K562 (cell line): Measurements from ENCODE around the gene CTRL. TPM values are rescaled to one million over a fixed set of nuclear protein-coding genes. Genes with fewer than 3 reads are reported as not detected.
A peak's percentile ranks its signal among the peaks of the same experiment; 100 is the strongest.

ENCODE experiments used
- BDP1 ChIP-seq: IDR thresholded peaks from 3 replicates; pipeline ENCODE4 v1.6.1; 2011; ENCODE audit not compliant: insufficient read length, insufficient read depth
- DACH1 ChIP-seq: fragments of 450-650 bp; IDR thresholded peaks from 2 replicates; pipeline ENCODE4 v1.6.1; 2018; ENCODE audit not compliant: partially characterized antibody
- DDX20 ChIP-seq: fragments of 450-650 bp; IDR thresholded peaks from 2 replicates; pipeline ENCODE4 v1.6.1; 2016; ENCODE audit warnings: missing genetic modification characterization, low read depth, mild to moderate bottlenecking, missing compliant biosample characterization, moderate library complexity
- E2F8 ChIP-seq: fragments of 450-650 bp; IDR thresholded peaks from 2 replicates; pipeline ENCODE4 v1.7.1; 2018; ENCODE audit warnings: mild to moderate bottlenecking, low read depth; ENCODE audit not compliant: partially characterized antibody
- HDAC1 ChIP-seq, 2 experiments: fragments of 450-650 bp; IDR thresholded peaks; 2 replicates each; pipeline ENCODE4 v1.6.1; 2016 to 2017; ENCODE audit warnings: inconsistent platforms in 1 of 2, mild to moderate bottlenecking in 1 of 2, moderate library complexity in 1 of 2
- JUND ChIP-seq, 2 experiments: IDR thresholded peaks; 2 replicates in 1 of 2; 3 replicates in 1 of 2; pipeline ENCODE4 v1.6.1; 2011; ENCODE audit warnings: borderline replicate concordance in 2 of 2, low read depth in 2 of 2, low read length in 2 of 2, improper control_type of control experiment in 1 of 2, missing biosample characterization in 1 of 2, missing genetic modification characterization in 1 of 2, missing genetic modification reagents in 1 of 2
- KLF6 ChIP-seq: fragments of 250-450 bp; sonication (Bioruptor Pico); IDR thresholded peaks from 2 replicates; pipeline ENCODE4 v1.4.0; 2020; ENCODE audit warnings: mild to moderate bottlenecking, moderate library complexity, borderline replicate concordance
- MCM7 ChIP-seq, 2 experiments: fragments of 450-650 bp; IDR thresholded peaks; 2 replicates each; pipeline ENCODE4 v1.6.1; 2016 to 2018
- NR0B1 ChIP-seq: fragments of 450-650 bp; IDR thresholded peaks from one replicate; pipeline ENCODE4 v1.6.1; 2018; ENCODE audit warnings: mild to moderate bottlenecking, moderate library complexity; ENCODE audit not compliant: partially characterized antibody
- SMARCA4 ChIP-seq: fragments of 450-650 bp; IDR thresholded peaks from 2 replicates; pipeline ENCODE4 v1.6.1; 2016
- ZBTB12 ChIP-seq: fragments of 250-450 bp; sonication (Bioruptor Pico); IDR thresholded peaks from 2 replicates; pipeline ENCODE4 v1.4.0; 2020
- ZNF277 ChIP-seq: fragments of 250-450 bp; sonication (Bioruptor Pico); IDR thresholded peaks from 2 replicates; pipeline ENCODE4 v1.8.0; 2022; ENCODE audit warnings: inconsistent platforms, mild to moderate bottlenecking, moderate library complexity, borderline replicate concordance
- ZNF785 ChIP-seq: fragments of 250-450 bp; sonication (Bioruptor Pico); IDR thresholded peaks from 2 replicates; pipeline ENCODE4 v1.4.0; 2020; ENCODE audit warnings: mild to moderate bottlenecking
- polyA plus RNA-seq, 8 experiments: library from polyadenylated mRNA; depleted of rRNA in 4 of 8; stranded (reverse) in 5 of 8; unstranded in 3 of 8; fragments of >200 nt; fragmentation: Nextera tagmentation in 2 of 8; fragmentation: Illumina TruSeq in 1 of 8; extraction: Ambion mirVana in 2 of 8; extraction: Trizol in 1 of 8; gene quantifications; 2 replicates each; pipeline versions ENCODE4 v1.2.1 to v1.2.3, GENCODE V29; 2011 to 2014; ENCODE audit warnings: inconsistent platforms in 1 of 8, missing spikeins in 1 of 8
- total RNA-seq, 7 experiments: library from RNA; depleted of rRNA in 6 of 7; stranded (reverse); fragments of >200 nt in 6 of 7; fragmentation: Illumina TruSeq in 2 of 7; extraction: Trizol in 2 of 7; gene quantifications; 2 replicates each; pipeline versions ENCODE4 v1.2.1 to v1.2.3, GENCODE V29; 2011 to 2021; ENCODE audit warnings: low replicate concordance in 1 of 7

The CTRL gene
- total and polyA plus RNA-seq, 9 of the 15 experiments (the other 6 are each of a cell fraction or from before 2014, with no cell fraction given) = 1.4 to 5.6 (median 2.5) TPM

GRCh38 chr16:67917852-67918236 is 13.8 kb downstream of the CTRL start (continued):
- TF ChIP-seq NR0B1 = no peak
- peak; percentile 70 for TF ChIP-seq SMARCA4
- no peak for TF ChIP-seq DACH1
- no peak for TF ChIP-seq ZNF785 (CRISPR knock-in tag)
- TF ChIP-seq HDAC1 (IDR thresholded peaks at IDR 0.05) = 0 out of 4 replicates have a peak, but pooled peaks of 1 of the 2 experiments have one; percentile 25
- TF ChIP-seq JUND (IDR thresholded peaks at IDR 0.05; ENCODE audit: borderline replicate concordance, low read depth, low read length) = peak; percentile 96
- peak; percentile 96 for TF ChIP-seq JUND (tag; IDR thresholded peaks at IDR 0.05; ENCODE audit: borderline replicate concordance, low read depth, low read length)
- TF ChIP-seq ZNF277 (CRISPR knock-in tag) = no peak
- TF ChIP-seq ZBTB12 = no peak
- TF ChIP-seq E2F8 = no peak
- TF ChIP-seq BDP1 = no peak
- no peak for TF ChIP-seq KLF6 (CRISPR knock-in tag)
- no peak for TF ChIP-seq MCM7 (IDR thresholded peaks at IDR 0.05)
- no peak for TF ChIP-seq DDX20 (tag)
